Erythroblast (primary cell): ENCODE data around the gene TBCEL.

Experiments
- DNase-seq, 2 experiments: peaks; one replicate each; lab custom pipeline; 2025; lab: John Stamatoyannopoulos, UW
- GATA1 ChIP-seq: IDR thresholded peaks from 2 replicates; pipeline ENCODE4 v1.6.1; 2011; ENCODE audit warnings: low read depth, mild to moderate bottlenecking, control low read depth, low read length, moderate library complexity
- POLR2A ChIP-seq: IDR thresholded peaks from 2 replicates; pipeline ENCODE4 v1.6.1; 2011; ENCODE audit warnings: mild to moderate bottlenecking, low read length

TBCEL gene, protein sequence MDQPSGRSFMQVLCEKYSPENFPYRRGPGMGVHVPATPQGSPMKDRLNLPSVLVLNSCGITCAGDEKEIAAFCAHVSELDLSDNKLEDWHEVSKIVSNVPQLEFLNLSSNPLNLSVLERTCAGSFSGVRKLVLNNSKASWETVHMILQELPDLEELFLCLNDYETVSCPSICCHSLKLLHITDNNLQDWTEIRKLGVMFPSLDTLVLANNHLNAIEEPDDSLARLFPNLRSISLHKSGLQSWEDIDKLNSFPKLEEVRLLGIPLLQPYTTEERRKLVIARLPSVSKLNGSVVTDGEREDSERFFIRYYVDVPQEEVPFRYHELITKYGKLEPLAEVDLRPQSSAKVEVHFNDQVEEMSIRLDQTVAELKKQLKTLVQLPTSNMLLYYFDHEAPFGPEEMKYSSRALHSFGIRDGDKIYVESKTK

GRCh38 chr11:121023848-121024751 lies at the start of gene TBCEL:
Gene TBCEL, plus strand, starts transcription at chr11:121024102. Its CDS starts 21,589 bp downstream, at chr11:121045691.
- TF ChIP-seq POLR2A = peak; percentile 42
- TF ChIP-seq GATA1 = no peak
- DNase-seq = peak; percentile 85 to 87

DNA sequence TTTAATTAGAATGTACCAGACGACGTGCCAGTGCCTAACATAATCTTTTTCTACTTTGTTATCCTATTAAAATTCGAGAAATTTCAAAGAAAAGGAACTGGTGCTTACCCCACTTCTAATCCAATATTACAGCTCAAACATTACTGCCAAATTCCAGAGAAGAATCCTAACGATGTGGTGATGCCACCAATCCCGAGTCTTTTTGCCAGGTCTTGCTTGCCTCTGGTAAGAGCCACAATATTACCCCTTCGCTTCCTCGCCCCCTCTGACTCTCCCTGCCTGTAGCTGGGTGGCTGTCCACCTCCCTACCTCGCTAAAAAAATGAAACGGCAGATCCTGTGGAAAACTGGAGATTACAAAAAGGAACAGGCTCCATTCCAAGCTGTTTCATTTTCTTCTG lies 49.4 kb upstream of the TBCEL start:
- no peak for DNase-seq
- TF ChIP-seq GATA1 (no peak), POLR2A (no peak)

DNA sequence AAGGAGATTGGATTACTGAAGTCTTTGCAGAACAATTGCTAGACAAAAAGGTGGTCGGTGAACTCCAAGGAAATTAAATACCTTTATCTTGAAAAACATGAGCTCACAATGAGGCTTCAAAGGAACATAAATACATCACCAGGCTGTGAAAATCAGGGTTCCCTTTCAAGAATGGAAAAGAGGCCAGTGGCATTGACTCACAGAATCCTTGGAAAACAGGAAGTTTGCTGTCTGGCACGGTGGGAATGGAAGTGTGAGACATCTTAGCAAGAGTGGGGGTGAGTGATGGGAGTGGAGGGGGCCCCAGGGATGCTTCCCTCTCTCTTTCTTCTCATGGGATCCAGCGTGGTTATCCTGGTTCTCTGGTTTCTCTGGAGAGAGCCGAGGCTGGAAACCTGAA lies 48.9 kb upstream of the TBCEL start:
- no peak for TF ChIP-seq POLR2A
- TF ChIP-seq GATA1 = no peak

GRCh38 chr11:120977266-120978137 lies 46.4 kb upstream of the TBCEL start:
- TF ChIP-seq POLR2A (no peak), GATA1 (no peak)
- DNase-seq = no peak

More for the DNA sequence above, 48.9 kb upstream of the TBCEL start:
- no peak for DNase-seq

GRCh38 chr11:120978701-120979100 lies 45.2 kb upstream of the TBCEL start:
- DNase-seq = no peak
- TF ChIP-seq GATA1 (no peak), POLR2A (no peak)

DNA sequence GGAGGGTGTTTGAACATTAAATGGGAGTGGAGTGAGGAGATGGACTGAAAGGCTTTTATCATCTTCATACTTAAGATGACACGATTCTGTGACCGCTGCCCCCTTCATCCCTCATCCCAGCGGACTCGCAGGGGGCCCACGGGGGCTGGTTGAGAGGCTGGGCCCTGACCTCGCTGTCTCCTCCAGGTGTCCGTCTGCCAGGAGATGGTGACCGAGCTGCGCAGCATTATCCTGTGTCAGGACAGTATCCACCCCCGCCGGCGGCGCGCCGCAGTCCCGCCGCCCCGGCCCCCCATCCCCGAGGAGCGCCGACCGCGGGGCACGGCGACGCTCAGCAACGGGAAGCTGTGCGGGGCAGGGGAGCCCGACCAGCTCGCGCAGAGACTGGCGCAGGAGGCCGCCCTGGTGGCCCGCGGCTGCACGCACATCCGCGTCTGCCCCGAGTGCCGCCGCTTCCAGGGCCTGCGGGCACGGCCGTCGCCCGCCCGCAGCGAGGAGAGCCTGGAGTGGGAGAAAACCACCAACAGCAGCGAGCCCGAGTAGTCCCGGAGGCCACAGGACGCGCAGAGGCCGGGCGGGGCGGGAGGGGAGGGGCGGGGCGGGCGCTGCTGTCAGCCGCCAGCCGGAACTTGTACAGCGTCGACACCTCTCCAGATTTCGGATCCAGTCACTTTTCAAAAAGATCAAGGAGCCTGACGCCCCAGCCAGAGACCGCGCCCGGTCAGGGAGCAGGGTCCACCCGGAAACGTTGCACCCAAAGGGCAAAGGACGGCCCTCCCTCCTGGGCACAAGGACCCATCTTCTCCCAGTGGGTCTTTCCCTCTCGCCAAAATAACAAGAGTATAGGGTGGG lies 38.0 kb upstream of the TBCEL start:
- TF ChIP-seq POLR2A = no peak
- no peak for TF ChIP-seq GATA1
- DNase-seq = peak; percentile 18 to 20

DNA sequence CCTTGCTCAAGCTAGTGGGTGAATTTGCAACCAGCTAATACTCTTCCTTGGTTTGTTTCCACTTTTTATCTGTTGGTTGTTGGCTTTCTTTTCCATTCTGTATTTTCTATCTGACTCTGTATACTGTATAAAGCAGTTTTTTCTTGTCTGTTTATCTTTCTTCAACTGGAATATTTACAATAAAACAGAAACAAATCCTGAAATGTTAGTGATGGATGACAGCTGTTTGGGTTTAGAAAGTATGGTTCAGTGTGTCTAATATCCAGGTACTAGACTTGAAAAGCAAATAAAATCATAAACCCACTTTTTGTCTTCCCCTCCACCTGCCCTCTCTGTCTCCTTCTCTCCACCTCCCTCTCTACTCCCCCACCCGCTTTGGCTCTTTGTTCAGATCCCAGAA lies 35.3 kb upstream of the TBCEL start:
- no peak for DNase-seq

GRCh38 chr11:120991830-120992686 lies 31.8 kb upstream of the TBCEL start:
- DNase-seq = no peak
- TF ChIP-seq POLR2A = no peak
- TF ChIP-seq GATA1 = no peak

More for the DNA sequence above, 35.3 kb upstream of the TBCEL start:
- TF ChIP-seq GATA1 (no peak), POLR2A (no peak)

GRCh38 chr11:120994091-120994859 lies 29.6 kb upstream of the TBCEL start:
- DNase-seq = no peak
- TF ChIP-seq POLR2A = no peak
- no peak for TF ChIP-seq GATA1

DNA sequence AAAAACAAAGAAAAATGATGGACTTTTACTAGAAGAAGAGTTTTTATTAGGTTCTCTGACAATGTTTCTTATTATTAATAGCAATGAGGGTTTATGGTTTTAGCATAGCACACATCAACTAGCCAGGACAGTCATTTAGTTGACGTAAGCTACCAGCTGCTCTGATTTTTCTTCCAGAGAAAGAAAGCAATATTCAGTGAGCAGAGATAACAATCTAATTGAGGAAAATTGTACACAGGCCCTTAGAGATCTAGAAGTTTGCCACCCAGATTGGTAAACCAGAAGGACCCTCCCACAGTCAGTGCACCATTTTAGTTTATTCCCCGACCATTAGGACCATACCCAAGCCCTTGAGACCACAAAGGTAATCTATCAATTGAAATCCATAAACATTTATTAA lies 28.7 kb upstream of the TBCEL start:
- DNase-seq = no peak
- no peak for TF ChIP-seq GATA1
- TF ChIP-seq POLR2A = no peak

- TF ChIP-seq POLR2A = no peak
- TF ChIP-seq GATA1 = no peak
- DNase-seq = no peak
Measured at GRCh38 chr11:120996973-120997372, 26.9 kb upstream of the TBCEL start.
